Colonic mucosa (tissue), 4 donors: ENCODE measurements around the gene GLB1L2. TPM values are rescaled to one million over a fixed set of nuclear protein-coding genes. Genes with fewer than 3 reads are reported as not detected.
"Not testable (repeated sequence)": the region's sequence is repeated elsewhere in the genome, so short reads cannot be mapped to it uniquely, and the experiment has no call there.

ENCODE experiments used
- DNase-seq: peaks from one replicate; pipeline ENCODE4 v3.0.0-alpha.2; 2020
- H3K27ac ChIP-seq: fragments of 200-600 bp; one replicate; pipeline ENCODE4 v1.8.0; 2021
- H3K27me3 ChIP-seq: fragments of 200-600 bp; one replicate; pipeline ENCODE4 v1.8.0; 2021
- H3K36me3 ChIP-seq: fragments of 200-600 bp; one replicate; pipeline ENCODE4 v1.8.0; 2021
- H3K4me1 ChIP-seq: fragments of 200-600 bp; one replicate; pipeline ENCODE4 v1.8.0; 2021; ENCODE audit warnings: mild to moderate bottlenecking
- H3K4me3 ChIP-seq: fragments of 200-600 bp; one replicate; pipeline ENCODE4 v1.8.0; 2021
- H3K9ac ChIP-seq, 2 donors: one replicate each; pipeline ENCODE4 v1.7.0; 2013; ENCODE audit warnings: control low read depth in 2 of 2, low read depth in 2 of 2, low read length in 2 of 2
- H3K9me3 ChIP-seq: fragments of 200-600 bp; one replicate; pipeline ENCODE4 v1.8.0; 2021
- CTCF ChIP-seq: fragments of 200-600 bp; IDR thresholded peaks from one replicate; pipeline ENCODE4 v1.8.0; 2022; ENCODE audit warnings: antibody characterized with exemption, mild to moderate bottlenecking
- intact Hi-C: fragments of 100-400 bp; cut with DNase I; formaldehyde crosslinking; loops from one replicate; pipeline ENCODE4 v1.14.1; 2022
- total RNA-seq, 2 donors: library from RNA; stranded (reverse); fragmentation: NEBNext Ultra II Directional in 1 of 2; extraction: Animal tissue kit (Norgen Biotek cat#: 25700) in 1 of 2; gene quantifications; one replicate each; pipeline ENCODE4 v1.2.1, GENCODE V29; 2021
- donor health status: healthy.
- donor health status: DM: no; HTN: no; CAD: no.
- donor health status: DM: no; HTN: no; CAD: no.

The GLB1L2 gene
- total RNA-seq, 2 donors from 2014 or later = 27.2 to 31.3 TPM

- Histone ChIP-seq H3K36me3 (no peaks in the 10 kb centered on the region), H3K27me3 (no peaks in the 10 kb centered on the region), H3K4me3 (no peak overlapping the region), H3K9me3 (no peaks in the 10 kb centered on the region), H3K4me1 (no peaks in the 10 kb centered on the region), H3K9ac (no peak overlapping the region), H3K27ac (no peak overlapping the region)
- intact Hi-C loops = no loop called here
- no peak for TF ChIP-seq CTCF
- DNase-seq = no peak
These were observed 10.2 kb downstream of the GLB1L2 start for GRCh38 chr11:134341805-134342571.

GRCh38 chr11:134342572-134343340 lies 11.0 kb downstream of the GLB1L2 start:
- no peaks in the 10 kb centered on the region for H3K27me3 ChIP-seq
- intact Hi-C loops = no loop called here
- no peak overlapping the region for H3K27ac ChIP-seq

GRCh38 chr11:134343646-134344045 lies 11.9 kb downstream of the GLB1L2 start:
- no peak for TF ChIP-seq CTCF
- Histone ChIP-seq H3K36me3 (no peaks in the 10 kb centered on the region), H3K9ac (no peak overlapping the region), H3K27me3 (no peaks in the 10 kb centered on the region), H3K27ac (no peak overlapping the region), H3K9me3 (no peaks in the 10 kb centered on the region), H3K4me3 (no peak overlapping the region), H3K4me1 (no peaks in the 10 kb centered on the region)
- intact Hi-C loops = no loop called here
- no peak for DNase-seq

More at GRCh38 chr11:134342572-134343340, 11.0 kb downstream of the GLB1L2 start:
- no peak overlapping the region for H3K4me3 ChIP-seq
- no peak overlapping the region for H3K9ac ChIP-seq
- no peak for TF ChIP-seq CTCF
- H3K9me3 ChIP-seq = no peaks in the 10 kb centered on the region
- no peaks in the 10 kb centered on the region for H3K36me3 ChIP-seq
- no peaks in the 10 kb centered on the region for H3K4me1 ChIP-seq
- DNase-seq = no peak

GRCh38 chr11:134344497-134345236 lies 12.9 kb downstream of the GLB1L2 start:
- H3K27me3 ChIP-seq, H3K9me3 ChIP-seq, H3K4me1 ChIP-seq, DNase-seq, H3K9ac ChIP-seq, H3K27ac ChIP-seq, H3K4me3 ChIP-seq, intact Hi-C loops, H3K36me3 ChIP-seq: not testable (repeated sequence)

GRCh38 chr11:134345237-134345550 lies 13.4 kb downstream of the GLB1L2 start:
- Histone ChIP-seq H3K4me3 (no peak overlapping the region), H3K36me3 (no peaks in the 10 kb centered on the region), H3K9ac (no peak overlapping the region), H3K27me3 (no peaks in the 10 kb centered on the region), H3K27ac (no peak overlapping the region), H3K4me1 (no peaks in the 10 kb centered on the region), H3K9me3 (no peaks in the 10 kb centered on the region)
- DNase-seq = no peak
- intact Hi-C loops = no loop called here
- no peak for TF ChIP-seq CTCF
